HG03558 (cell line): ENCODE data around the gene MAP1LC3B2.

Source experiments
- ATAC-seq: cut with Tn5 transposase; IDR thresholded peaks from one replicate; pipeline ENCODE4 v1.9.1; 2021; ENCODE audit warnings: moderate number of reproducible peaks; ENCODE audit not compliant: unreplicated experiment; ENCODE audit errors: extremely low read depth

The MAP1LC3B2 gene

DNA sequence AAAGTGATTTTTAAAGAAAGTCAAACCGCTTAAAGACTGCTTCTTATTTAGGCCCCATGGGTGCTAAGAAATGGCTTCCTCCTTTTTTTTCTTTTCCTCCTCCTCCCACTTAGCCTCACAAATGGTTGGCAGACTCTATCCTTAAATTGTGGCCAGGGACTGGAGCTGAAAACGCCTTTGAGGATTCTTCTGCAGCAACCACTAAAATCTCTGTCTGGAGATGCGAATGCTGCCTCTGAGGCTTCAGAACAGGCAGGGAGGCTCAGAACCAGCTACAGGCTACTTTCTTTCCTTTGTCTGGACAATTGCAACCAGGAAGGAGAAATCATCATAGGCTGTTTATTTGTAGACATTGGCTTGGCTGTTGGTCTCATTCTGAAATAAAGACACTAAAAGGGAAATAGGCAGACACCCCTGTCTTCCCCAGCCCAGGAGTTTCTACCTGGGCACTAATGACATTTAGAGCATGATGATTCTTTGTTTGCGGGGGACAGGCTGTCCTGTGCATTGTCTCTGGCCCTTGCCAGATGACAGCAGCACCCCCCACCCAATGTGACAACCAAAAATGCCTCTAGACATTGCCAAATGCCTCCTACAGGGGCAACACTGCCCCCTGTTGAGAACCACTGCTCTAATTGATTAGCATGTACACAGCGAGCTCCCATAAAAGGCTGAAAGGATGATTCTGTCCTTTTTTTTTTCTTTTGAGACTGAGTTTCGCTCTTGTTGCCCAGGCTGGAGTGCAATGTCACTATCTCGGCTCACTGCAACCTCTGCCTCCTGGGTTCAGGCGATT is 50.3 kb downstream of the MAP1LC3B2 start:
- no peak for ATAC-seq

DNA sequence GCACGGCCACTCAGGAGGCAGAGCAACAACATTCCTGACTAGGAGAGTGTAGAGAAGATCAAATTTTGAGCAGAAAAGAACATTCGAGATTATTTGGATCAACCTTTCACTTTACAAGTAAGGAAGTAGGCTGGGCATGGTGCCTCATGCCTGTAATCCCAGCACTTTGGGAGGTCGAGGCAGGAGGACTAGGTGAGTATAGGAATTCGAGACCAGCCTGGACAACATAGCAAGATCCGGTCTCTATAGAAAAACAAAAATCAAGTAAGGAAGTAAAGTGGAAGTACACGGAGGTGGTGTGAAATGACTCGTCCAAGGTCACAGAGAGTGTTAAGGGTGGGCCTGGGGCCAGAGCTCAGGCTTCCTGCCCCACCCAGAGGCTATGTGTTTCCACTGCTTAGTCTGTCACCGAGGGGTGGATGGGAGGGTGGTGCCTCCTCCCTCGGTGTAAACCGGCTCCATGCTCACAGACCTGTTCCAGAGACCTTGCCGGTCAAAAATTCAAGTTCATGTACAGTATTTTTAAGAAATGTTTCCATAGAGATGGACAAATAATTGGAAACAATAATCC is 51.9 kb downstream of the MAP1LC3B2 start:
- ATAC-seq = no peak

DNA sequence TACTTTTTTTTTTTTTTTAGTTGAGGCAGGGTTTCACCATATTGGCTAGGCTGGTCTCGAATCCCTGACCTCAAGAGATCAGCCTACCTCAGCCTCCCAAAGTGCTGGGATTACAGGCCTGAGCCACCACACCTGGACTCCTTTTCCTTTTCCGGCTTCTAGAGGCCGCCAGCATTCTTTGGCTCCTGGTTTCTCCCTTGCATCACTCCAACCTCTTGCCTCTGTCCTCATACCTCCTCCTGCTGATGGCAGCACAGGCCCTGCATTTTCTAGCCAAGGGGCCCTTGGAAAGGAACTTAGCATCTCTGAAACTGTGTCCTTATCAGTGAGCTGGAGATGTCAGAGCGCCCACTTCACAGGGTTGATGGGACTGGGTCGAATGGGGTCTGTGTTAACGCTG is 53.3 kb downstream of the MAP1LC3B2 start:
- no peak for ATAC-seq

DNA sequence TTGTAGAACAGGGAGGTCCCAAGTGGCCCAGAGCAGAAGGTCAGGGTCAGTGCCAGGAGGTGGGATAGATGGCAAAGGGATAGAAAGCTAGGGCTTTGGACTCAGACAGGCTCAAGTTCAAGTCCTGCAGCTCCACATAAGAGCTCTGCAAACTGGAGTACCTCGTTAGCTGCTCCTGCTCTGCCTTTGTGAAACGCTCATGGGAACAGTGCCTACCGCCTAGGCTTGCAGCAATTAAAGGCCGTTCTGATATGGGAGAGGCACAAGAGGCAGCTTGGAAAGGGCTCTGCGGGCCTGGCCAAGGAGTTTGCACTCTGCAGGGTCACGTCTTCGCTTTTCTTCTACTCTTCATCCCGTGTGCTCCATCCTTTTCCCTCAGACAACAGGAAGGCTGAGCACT is 54.1 kb downstream of the MAP1LC3B2 start:
- ATAC-seq = no peak

DNA sequence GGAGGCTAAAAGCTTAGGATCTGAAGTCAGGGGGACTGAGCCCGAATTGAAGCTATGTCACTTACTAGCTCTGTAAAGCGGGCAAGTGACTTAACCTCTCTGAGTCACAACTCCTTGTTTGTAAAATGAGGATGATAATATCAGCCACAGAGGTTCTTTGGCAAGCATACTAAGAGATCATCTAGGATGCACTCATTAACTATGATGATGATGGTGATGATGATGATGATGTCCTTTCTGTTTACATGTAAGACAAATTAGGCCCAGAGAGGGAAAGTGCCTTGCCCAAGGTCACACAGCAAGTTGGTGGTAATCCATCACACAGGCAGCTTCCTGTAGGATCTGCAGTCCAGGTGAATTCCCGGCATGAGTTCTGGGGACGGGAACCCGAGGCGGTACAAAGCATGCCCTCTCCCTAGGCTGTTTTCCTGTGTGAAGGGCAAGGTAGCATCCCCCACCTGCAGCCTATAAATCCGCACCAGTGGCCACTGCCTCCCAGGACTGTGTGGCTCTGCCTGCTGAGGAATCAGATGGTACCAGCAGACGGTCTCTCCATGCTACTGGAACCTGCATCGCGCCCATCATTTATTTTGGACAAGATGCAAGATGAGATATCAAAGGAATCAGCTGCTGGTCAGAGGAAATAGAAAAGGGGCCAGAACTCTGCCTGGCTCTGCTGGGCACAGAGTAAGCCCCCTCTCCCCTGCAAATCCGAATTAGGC is 55.2 kb downstream of the MAP1LC3B2 start:
- ATAC-seq = no peak

DNA sequence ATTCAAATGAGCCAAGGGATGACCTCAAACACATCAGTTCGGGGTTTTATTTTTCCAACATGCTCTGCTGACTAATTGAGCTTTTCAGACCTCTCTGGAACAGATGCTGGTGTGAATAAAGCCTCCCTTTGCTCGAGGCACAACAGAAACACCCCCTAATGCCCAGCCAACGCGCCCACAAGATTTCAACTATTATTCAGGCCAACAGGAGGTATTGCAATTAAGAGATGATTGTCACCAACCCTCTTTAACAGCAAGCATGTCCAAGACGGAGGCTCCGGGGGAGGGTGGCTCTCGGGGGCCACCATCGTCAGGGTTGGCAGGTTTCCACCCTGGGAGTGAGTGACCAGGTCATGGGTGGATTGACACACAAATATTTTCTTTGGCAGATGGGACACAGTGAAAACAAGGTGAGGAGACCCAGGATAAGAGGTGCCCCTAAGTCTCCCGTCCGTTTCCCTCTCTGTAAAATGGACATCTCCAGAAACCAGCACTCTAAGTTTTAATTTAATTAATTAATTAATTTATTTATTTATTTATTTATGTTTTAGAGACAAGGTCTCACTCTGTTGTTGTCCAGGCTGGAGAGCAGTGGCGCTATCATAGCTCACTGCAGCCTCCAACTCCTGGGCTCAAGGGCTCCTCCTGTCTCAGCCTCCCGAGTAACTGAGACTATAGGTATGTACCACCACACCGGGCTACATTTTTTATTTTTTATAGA is 56.1 kb downstream of the MAP1LC3B2 start:
- ATAC-seq = no peak

DNA sequence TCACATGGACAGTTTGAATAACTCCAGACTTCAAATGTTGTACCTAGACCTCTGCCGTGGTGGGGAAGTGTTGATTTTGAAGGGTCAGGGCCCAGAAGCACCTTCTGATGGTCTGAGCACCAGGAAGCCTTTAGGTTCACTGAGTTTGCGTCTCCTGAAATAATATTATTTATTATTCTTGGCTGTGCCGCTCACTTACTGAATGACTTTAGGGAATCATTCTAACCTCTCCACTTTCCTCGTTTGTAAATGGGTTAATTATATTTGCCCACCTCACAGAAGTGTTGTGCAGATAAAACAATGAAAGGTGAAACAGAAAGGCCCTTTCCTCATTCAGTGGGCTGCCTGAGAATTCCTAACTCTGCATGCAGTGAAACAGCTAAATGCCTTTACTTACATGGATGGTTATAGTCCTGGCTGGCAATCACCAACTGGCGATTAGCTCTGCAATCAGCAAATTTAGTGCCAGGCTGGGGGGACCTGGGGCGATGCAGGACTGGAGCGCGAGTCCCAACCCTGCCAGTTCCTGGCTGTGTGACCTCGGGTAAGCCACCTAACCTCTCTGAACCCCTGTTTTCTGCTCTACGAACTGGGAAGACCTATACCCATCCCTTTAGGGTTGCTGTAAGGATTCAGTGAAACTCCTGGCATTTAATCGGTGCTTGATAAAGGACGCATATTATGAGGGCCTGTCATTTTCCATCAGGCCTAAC is 57.5 kb downstream of the MAP1LC3B2 start:
- no peak for ATAC-seq

DNA sequence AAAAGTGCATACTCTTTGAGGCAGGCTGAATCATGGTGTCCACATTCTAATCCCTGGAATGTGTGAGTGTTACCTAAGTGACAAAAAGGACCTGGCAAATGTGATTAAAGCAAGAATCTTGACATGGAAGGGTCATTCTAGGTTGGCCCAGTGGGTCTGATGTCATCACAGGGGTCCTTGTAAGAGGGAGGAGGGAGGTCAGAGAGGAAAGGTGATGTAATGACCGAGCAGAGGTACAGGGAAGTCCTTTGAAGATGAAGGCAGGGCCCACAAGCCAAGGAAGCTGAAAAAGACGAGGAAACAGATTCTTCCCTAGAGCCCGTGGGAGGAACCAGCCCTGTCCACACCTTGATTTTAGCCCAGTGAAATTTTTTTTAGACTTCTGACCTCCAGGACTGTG is 60.1 kb downstream of the MAP1LC3B2 start:
- ATAC-seq = no peak

DNA sequence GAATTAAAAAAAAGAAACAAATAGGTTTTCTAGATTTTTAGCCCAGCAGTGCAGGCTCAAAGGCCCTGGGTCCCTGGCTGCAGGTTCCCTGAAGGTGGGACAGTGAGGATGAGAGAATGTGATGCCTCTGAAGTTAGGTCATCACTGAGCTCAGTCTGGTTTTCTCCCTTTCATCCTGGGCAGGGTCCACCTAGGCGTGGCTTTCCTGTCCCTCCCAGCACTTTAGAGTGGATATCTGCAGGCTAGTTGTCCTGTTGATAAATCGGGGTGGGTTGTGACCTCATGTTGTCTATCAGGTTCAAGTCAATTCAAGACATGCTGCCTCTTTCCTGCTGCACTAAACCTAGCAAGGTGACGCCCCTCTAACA is 60.9 kb downstream of the MAP1LC3B2 start:
- ATAC-seq = no peak

DNA sequence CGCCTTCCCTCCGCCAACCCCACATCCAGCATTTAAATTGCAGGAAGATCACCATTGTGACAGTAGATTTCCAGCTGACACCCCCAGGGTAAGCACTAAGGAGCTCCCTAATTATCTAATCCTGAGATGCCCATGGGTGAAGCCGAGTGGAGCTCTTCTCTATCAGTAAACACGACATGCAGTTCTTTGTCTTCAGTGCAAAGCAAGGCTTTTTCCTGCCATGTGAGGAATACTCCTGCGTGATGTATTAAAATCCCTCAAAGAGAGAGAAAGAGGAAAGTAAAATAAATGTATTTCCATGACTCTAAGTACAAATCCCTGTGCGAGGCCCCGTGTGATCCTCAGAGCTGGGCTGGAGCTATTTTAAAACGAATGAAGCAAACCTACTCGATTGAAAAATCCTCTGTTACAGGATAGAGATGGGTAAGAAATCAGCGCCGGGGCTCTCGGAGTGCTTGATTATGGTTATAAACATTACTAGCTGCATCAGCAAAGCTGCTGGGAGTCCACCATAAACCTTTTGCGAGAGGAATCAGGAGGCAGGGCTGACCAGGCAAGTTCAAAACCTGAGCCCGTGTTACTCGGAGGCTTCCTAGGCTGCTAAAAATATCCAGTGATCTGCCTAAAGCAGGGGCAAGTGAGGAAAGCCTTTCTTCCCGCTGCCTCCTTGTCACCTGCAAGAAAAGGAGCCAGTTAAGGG is 61.5 kb downstream of the MAP1LC3B2 start:
- ATAC-seq = no peak

DNA sequence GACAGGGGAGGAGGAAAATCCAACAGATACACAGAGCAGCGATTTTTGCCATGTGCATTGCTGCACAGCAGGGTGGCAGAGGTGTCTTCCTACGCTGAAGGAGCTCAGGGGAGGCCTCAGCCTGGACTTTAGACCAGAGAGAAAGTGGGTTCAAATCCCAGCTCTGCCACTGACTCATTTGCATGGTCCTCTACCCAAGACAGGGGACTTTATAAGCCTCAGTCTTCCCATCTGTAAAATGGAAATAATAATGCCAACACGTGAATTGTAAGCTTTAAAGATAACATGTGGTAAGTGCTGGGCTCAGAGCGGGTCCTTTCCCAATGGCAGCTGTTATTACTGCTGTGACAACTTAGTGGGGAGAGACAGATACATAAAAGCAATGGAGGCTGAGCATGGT is 62.0 kb downstream of the MAP1LC3B2 start:
- ATAC-seq = no peak

DNA sequence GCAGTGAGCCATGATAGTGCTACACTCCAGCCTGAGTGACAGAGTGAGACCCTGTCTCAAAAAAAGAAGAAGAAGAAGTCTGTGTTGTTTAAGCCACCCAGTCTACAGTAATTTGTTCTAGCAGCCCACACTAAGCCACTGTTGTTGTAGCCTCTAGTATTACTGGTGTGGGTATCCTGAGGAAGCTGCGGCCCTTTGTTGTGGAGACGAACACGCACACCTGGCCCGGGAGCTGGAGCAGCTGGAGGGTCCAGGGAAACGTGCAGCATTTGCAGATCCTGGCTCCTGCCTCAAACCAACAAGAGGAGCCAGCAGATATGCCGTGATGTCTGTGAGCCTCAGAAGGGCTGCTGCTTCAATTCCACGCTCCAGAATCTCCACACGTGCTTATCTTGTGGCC is 65.3 kb downstream of the MAP1LC3B2 start:
- no peak for ATAC-seq

DNA sequence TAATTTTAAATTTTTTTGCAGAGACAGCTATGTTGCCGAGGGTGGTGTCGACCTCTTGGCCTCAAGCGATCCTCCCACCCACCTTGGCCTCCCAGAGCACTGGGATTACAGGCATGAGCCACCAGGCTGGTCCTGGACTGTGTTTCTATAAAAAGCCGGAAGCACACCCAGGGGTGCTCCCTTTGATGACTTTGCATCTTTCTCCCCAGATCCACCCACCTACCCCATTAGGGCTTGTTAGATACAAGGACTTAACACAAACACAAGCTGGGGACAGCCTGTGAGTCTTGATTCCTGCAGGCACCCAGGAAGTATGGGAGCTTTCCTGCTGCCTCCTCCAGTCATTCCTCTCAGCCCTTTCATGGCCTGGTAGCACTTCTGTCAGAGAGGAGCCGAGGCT is 67.0 kb downstream of the MAP1LC3B2 start:
- ATAC-seq = no peak
